ENCODE data around the gene KCNN4. TPM values are rescaled to one million over a fixed set of nuclear protein-coding genes. Genes with fewer than 3 reads are reported as not detected.

KCNN4 gene
- total and polyA plus RNA-seq, 2 donors (not counting 3 experiments of a cell fraction or from before 2014, with no cell fraction given): 0.29 TPM; not detected in 1

DNA sequence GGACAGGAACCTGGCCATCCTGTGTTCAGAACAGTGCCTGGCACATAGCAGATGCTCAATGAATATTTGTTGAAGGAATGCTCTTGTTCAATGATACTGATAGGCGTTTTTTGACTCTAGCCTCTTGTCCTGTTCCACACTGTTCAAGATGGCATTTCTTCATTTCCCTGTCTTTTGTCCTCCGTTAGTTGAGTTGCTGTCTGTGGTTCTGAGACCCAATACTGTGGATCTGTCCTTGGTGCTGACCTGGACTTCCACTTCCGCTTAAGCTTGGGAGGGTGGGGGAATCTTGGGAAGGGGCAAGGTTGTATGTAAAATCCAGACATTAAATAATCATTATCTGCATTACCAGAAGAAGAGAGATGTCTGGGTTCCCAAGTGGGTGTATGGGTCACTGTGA lies 8.3 kb upstream of the KCNN4 start:
- peak; percentile 42 for FAIRE-seq
- TF ChIP-seq GATA2 (IDR thresholded peaks at IDR 0.05; ENCODE audit: insufficient read depth, insufficient read length, low read depth, low read length): no peak
- TF ChIP-seq, protein P1, sequence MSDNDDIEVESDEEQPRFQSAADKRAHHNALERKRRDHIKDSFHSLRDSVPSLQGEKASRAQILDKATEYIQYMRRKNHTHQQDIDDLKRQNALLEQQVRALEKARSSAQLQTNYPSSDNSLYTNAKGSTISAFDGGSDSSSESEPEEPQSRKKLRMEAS (IDR thresholded peaks at IDR 0.05; ENCODE audit: insufficient read depth, insufficient read length): no peak
- no peak for TF ChIP-seq JUN (IDR thresholded peaks at IDR 0.05; ENCODE audit: borderline replicate concordance, insufficient read depth, insufficient read length, low read depth)
- no peak for TF ChIP-seq POLR2A (IDR thresholded peaks at IDR 0.05; ENCODE audit: low read depth, low read length)
- no peak for TF ChIP-seq POLR2AphosphoS5 (IDR thresholded peaks at IDR 0.05; ENCODE audit: insufficient read depth, low read depth, low read length)
- TF ChIP-seq, protein P2, sequence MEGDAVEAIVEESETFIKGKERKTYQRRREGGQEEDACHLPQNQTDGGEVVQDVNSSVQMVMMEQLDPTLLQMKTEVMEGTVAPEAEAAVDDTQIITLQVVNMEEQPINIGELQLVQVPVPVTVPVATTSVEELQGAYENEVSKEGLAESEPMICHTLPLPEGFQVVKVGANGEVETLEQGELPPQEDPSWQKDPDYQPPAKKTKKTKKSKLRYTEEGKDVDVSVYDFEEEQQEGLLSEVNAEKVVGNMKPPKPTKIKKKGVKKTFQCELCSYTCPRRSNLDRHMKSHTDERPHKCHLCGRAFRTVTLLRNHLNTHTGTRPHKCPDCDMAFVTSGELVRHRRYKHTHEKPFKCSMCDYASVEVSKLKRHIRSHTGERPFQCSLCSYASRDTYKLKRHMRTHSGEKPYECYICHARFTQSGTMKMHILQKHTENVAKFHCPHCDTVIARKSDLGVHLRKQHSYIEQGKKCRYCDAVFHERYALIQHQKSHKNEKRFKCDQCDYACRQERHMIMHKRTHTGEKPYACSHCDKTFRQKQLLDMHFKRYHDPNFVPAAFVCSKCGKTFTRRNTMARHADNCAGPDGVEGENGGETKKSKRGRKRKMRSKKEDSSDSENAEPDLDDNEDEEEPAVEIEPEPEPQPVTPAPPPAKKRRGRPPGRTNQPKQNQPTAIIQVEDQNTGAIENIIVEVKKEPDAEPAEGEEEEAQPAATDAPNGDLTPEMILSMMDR (IDR thresholded peaks at IDR 0.05; ENCODE audit: extremely low read depth in 1 of 2, insufficient read depth in 1 of 2, low read depth in 1 of 2, low read length in 2 of 2): no peak
- TF ChIP-seq EZH2 (IDR thresholded peaks at IDR 0.05; ENCODE audit: borderline replicate concordance, low read depth, low read length, severe bottlenecking): no peak
- TF ChIP-seq MYC (IDR thresholded peaks at IDR 0.05; ENCODE audit: low read depth, low read length): no peak
- no peak for TF ChIP-seq FOS (IDR thresholded peaks at IDR 0.05; ENCODE audit: borderline replicate concordance, insufficient read depth, low read length)
- H4K20me1 ChIP-seq (replicated peaks; ENCODE audit: control insufficient read depth, extremely low read depth, insufficient read depth, low read length): no peaks in the 10 kb centered on the region
- intact Hi-C loops (cut with micrococcal nuclease): no loop called here
- ChIA-PET POLR2A (no interaction called here), CTCF (interaction anchor here (1.0 to 3.1 kb wide), 5 partner anchors 15 to 253 kb away, joined by 3 to 24 read pairs (median 6); no protein-coding TSS in a partner anchor)
- dilution Hi-C loops (cut with MboI; ENCODE audit: extremely low pct_ligation_motif_present, low sequenced_read_pairs): no loop called here
- H3K9me3 ChIP-seq (replicated peaks; ENCODE audit: control insufficient read depth, insufficient read depth, low read length): no peaks in the 10 kb centered on the region
- H3K9me1 ChIP-seq (replicated peaks; ENCODE audit: control insufficient read depth, extremely low read depth, insufficient read depth, low read length): no peaks in the 10 kb centered on the region
- H3K27ac ChIP-seq (ENCODE audit: insufficient read depth, low read depth, low read length): no peak overlapping the region
- peak; percentile 46 for DNase-seq (ENCODE audit: low read depth, low spot score)
- H3K4me3 ChIP-seq (replicated peaks in 1 of 3; ENCODE audit: insufficient read depth in 1 of 3, low read depth in 1 of 3, low read length in 3 of 3): no peak overlapping the region
- no peak overlapping the region for H3K9ac ChIP-seq (replicated peaks; ENCODE audit: extremely low read depth, insufficient read depth, low read length)
- H3K27me3 ChIP-seq (ENCODE audit: control insufficient read depth in 2 of 2, insufficient read depth in 2 of 2, low read length in 2 of 2): peaks cover 0 to 4% of the 10 kb centered on the region in 2 experiments
- no TSS peak for BruUV-seq (replicated peaks)
- no peak overlapping the region for H3K4me2 ChIP-seq (ENCODE audit: insufficient read depth, low read length)
- peaks cover 10% of the 10 kb centered on the region for H3K4me1 ChIP-seq (ENCODE audit: control insufficient read depth, extremely low read depth, insufficient read depth, low read length)
- H3K79me2 ChIP-seq (ENCODE audit: control insufficient read depth, insufficient read depth, low read length): no peaks in the 10 kb centered on the region
- H2AFZ ChIP-seq (ENCODE audit: low read depth, low read length): no peak overlapping the region
- H3K36me3 ChIP-seq (ENCODE audit: control insufficient read depth in 2 of 2, extremely low read depth in 1 of 2, insufficient read depth in 2 of 2, low read length in 2 of 2): no peaks in the 10 kb centered on the region
